Muscle layer of duodenum (tissue), 2 donors: ENCODE data around the gene HSPG2.
"Not testable (repeated sequence)": the region's sequence is repeated elsewhere in the genome, so short reads cannot be mapped to it uniquely, and the experiment has no call there.

ENCODE experiments used
- H3K27ac ChIP-seq: one replicate; pipeline ENCODE4 v1.7.0; 2013; ENCODE audit warnings: mild to moderate bottlenecking, low read length
- H3K27me3 ChIP-seq: one replicate; pipeline ENCODE4 v1.7.0; 2013; ENCODE audit warnings: low read depth, mild to moderate bottlenecking, control low read depth, low read length
- H3K36me3 ChIP-seq, 2 donors: one replicate each; pipeline ENCODE4 v1.7.0; 2013; ENCODE audit warnings: low read length in 2 of 2, control low read depth in 1 of 2, mild to moderate bottlenecking in 1 of 2; ENCODE audit not compliant: insufficient read depth in 2 of 2, control insufficient read depth in 1 of 2
- H3K4me1 ChIP-seq, 2 donors: one replicate each; pipeline ENCODE4 v1.7.0; 2013; ENCODE audit warnings: low read length in 2 of 2, mild to moderate bottlenecking in 2 of 2, control low read depth in 1 of 2, moderate library complexity in 1 of 2; ENCODE audit not compliant: insufficient read depth in 2 of 2, control insufficient read depth in 1 of 2
- H3K4me3 ChIP-seq, 2 donors: one replicate each; pipeline ENCODE4 v1.7.0; 2013; ENCODE audit warnings: low read length in 2 of 2, low read depth in 1 of 2, mild to moderate bottlenecking in 1 of 2
- H3K9me3 ChIP-seq, 2 donors: one replicate each; pipeline ENCODE4 v1.7.0; 2013; ENCODE audit warnings: low read length in 2 of 2, control low read depth in 1 of 2, mild to moderate bottlenecking in 1 of 2; ENCODE audit not compliant: control insufficient read depth in 1 of 2
- donor health status: healthy.

HSPG2 gene

GRCh38 chr1:21804536-21804935 is 132.6 kb downstream of the HSPG2 start:
- Histone ChIP-seq H3K36me3 (no peaks in the 10 kb centered on the region), H3K27ac (no peak overlapping the region), H3K27me3 (no peaks in the 10 kb centered on the region), H3K9me3 (no peaks in the 10 kb centered on the region), H3K4me3 (no peak overlapping the region), H3K4me1 (no peaks in the 10 kb centered on the region)

GRCh38 chr1:21801100-21801499 is 136.0 kb downstream of the HSPG2 start:
- no peak overlapping the region for H3K27ac ChIP-seq
- no peaks in the 10 kb centered on the region for H3K9me3 ChIP-seq
- no peaks in the 10 kb centered on the region for H3K4me1 ChIP-seq
- no peaks in the 10 kb centered on the region for H3K27me3 ChIP-seq
- H3K4me3 ChIP-seq: no peak overlapping the region
- no peaks in the 10 kb centered on the region for H3K36me3 ChIP-seq

- H3K4me3 ChIP-seq: no peak overlapping the region
- H3K27ac ChIP-seq: no peak overlapping the region
- no peaks in the 10 kb centered on the region for H3K36me3 ChIP-seq
- H3K27me3 ChIP-seq: no peaks in the 10 kb centered on the region
- H3K9me3 ChIP-seq: peaks cover 0 to 5% of the 10 kb centered on the region in 2 donors
- no peaks in the 10 kb centered on the region for H3K4me1 ChIP-seq
Measured at GRCh38 chr1:21799730-21800129, 137.4 kb downstream of the HSPG2 start.

GRCh38 chr1:21795075-21795474 is 142.0 kb downstream of the HSPG2 start:
- H3K9me3 ChIP-seq: peaks cover 0 to 5% of the 10 kb centered on the region in 2 donors
- no peaks in the 10 kb centered on the region for H3K4me1 ChIP-seq
- no peaks in the 10 kb centered on the region for H3K27me3 ChIP-seq
- H3K36me3 ChIP-seq: no peaks in the 10 kb centered on the region
- no peak overlapping the region for H3K4me3 ChIP-seq
- H3K27ac ChIP-seq: no peak overlapping the region

- Histone ChIP-seq H3K4me3 (no peak overlapping the region), H3K9me3 (peaks cover 0 to 5% of the 10 kb centered on the region in 2 donors), H3K36me3 (no peaks in the 10 kb centered on the region), H3K4me1 (no peaks in the 10 kb centered on the region), H3K27me3 (no peaks in the 10 kb centered on the region), H3K27ac (no peak overlapping the region)
Measured at GRCh38 chr1:21794656-21795055, 142.5 kb downstream of the HSPG2 start.

- Histone ChIP-seq H3K27ac (no peak overlapping the region), H3K4me1 (no peaks in the 10 kb centered on the region), H3K9me3 (peaks cover 0 to 5% of the 10 kb centered on the region in 2 donors), H3K36me3 (no peaks in the 10 kb centered on the region), H3K27me3 (no peaks in the 10 kb centered on the region), H3K4me3 (no peak overlapping the region)
Measured at GRCh38 chr1:21793104-21793503, 144.0 kb downstream of the HSPG2 start.

- H3K9me3 ChIP-seq: no peaks in the 10 kb centered on the region
- H3K4me3 ChIP-seq: no peak overlapping the region
- no peaks in the 10 kb centered on the region for H3K27me3 ChIP-seq
- H3K36me3 ChIP-seq: peaks cover 0 to 4% of the 10 kb centered on the region in 2 donors
- H3K4me1 ChIP-seq: peaks cover 0 to 4% of the 10 kb centered on the region in 2 donors
- no peak overlapping the region for H3K27ac ChIP-seq
Measured at GRCh38 chr1:21786640-21787039, 150.5 kb downstream of the HSPG2 start.

- H3K4me1 ChIP-seq, H3K27me3 ChIP-seq, H3K36me3 ChIP-seq, H3K4me3 ChIP-seq, H3K9me3 ChIP-seq, H3K27ac ChIP-seq: not testable (repeated sequence)
Measured at GRCh38 chr1:21785764-21786163, 151.3 kb downstream of the HSPG2 start.

GRCh38 chr1:21783679-21784603 is 153.2 kb downstream of the HSPG2 start:
- peaks cover 0 to 4% of the 10 kb centered on the region in 2 donors for H3K36me3 ChIP-seq
- H3K27me3 ChIP-seq: no peaks in the 10 kb centered on the region
- peak overlapping the region; percentile 100 for H3K27ac ChIP-seq
- peaks cover 3 to 9% of the 10 kb centered on the region in 2 donors for H3K4me1 ChIP-seq
- no peaks in the 10 kb centered on the region for H3K9me3 ChIP-seq
- peak overlapping the region; percentile 90 to 100 for H3K4me3 ChIP-seq

- Histone ChIP-seq H3K27ac (peak within 1 kb of the TSS; percentile 100), H3K4me3 (peak within 1 kb of the TSS; percentile 90 to 100), H3K9me3 (no peaks in the 10 kb centered on the region), H3K36me3 (peaks cover 0 to 4% of the 10 kb centered on the region in 2 donors), H3K4me1 (peaks cover 3 to 9% of the 10 kb centered on the region in 2 donors), H3K27me3 (no peaks in the 10 kb centered on the region)
Measured at GRCh38 chr1:21782868-21783678, 154.0 kb downstream of the HSPG2 start, which contains the start of gene USP48. USP48 (minus strand) TSS chr1:21783149; CDS start chr1:21782957, 192 bp downstream.

GRCh38 chr1:21782349-21782867 is 154.7 kb downstream of the HSPG2 start:
- Histone ChIP-seq H3K36me3 (peaks cover 0 to 4% of the 10 kb centered on the region in 2 donors), H3K27ac (peak overlapping the region; percentile 95)

More at GRCh38 chr1:21782349-21782867, 154.7 kb downstream of the HSPG2 start:
- peaks cover 3 to 9% of the 10 kb centered on the region in 2 donors for H3K4me1 ChIP-seq
- no peaks in the 10 kb centered on the region for H3K9me3 ChIP-seq
- peak overlapping the region; percentile 90 to 100 for H3K4me3 ChIP-seq
- no peaks in the 10 kb centered on the region for H3K27me3 ChIP-seq
